ENCODE measurements around the gene REPS1. TPM values are rescaled to one million over a fixed set of nuclear protein-coding genes. Genes with fewer than 3 reads are reported as not detected.

The REPS1 gene
- 30.4 TPM for total RNA-seq

DNA sequence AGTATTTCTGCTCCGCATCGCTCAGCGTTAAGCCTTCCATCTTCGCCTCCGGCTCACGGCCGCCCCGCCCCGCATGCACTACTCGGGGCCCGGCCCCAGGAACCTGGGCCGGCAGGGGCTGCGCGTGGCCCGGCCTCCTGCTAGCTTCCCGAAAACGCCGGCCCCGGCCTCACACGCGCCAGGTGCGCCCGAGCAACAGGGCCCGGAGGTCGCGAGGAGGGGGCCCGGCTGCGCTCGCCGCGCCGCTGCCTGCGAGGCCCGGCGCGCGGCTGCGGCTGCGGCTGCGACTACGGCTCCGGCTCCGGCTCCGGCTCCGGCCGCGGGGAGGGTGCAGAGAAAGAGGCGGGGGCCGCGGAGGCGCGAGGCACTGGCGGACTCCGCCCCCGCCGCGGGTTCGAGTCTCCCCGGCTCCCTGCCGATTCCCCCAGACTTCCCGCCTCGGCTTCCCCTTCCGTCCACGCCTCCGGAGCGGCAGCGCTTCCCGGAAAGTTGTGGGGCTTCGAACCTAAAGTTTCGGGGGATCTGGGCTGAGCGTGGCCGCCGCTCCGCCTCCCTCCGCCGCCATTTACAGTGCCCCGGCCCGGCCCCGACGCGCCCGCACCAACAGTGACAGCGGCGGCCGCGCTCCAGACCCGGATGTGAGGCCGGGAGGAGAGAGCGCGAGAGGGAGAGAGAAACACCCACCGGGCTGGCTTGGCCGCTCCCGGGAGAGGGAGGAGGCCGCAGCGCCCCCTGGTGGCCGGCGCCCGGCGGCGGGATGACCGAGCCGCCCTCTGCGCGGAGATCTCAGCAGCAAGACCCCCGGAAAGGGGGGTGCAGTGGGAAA, at the start of gene REPS1:
TSS of gene REPS1 (minus strand) at position 611 of the 826 bp plus-strand sequence. CDS start at position 40, 571 bp downstream.
- Histone ChIP-seq H3K36me3 (no peaks in the 10 kb centered on the region), H3K9me3 (no peaks in the 10 kb centered on the region), H3K4me3 (peak within 1 kb of the TSS; percentile 90 to 98), H3K27ac (peak within 1 kb of the TSS; percentile 85 to 91), H3K27me3 (no peaks in the 10 kb centered on the region), H3K4me1 (peaks cover 0 to 18% of the 10 kb centered on the region in 2 donors)
- peak; percentile 51 to 96 for DNase-seq (ENCODE audit: low spot score in 2 of 2)
- TF ChIP-seq, protein P1, sequence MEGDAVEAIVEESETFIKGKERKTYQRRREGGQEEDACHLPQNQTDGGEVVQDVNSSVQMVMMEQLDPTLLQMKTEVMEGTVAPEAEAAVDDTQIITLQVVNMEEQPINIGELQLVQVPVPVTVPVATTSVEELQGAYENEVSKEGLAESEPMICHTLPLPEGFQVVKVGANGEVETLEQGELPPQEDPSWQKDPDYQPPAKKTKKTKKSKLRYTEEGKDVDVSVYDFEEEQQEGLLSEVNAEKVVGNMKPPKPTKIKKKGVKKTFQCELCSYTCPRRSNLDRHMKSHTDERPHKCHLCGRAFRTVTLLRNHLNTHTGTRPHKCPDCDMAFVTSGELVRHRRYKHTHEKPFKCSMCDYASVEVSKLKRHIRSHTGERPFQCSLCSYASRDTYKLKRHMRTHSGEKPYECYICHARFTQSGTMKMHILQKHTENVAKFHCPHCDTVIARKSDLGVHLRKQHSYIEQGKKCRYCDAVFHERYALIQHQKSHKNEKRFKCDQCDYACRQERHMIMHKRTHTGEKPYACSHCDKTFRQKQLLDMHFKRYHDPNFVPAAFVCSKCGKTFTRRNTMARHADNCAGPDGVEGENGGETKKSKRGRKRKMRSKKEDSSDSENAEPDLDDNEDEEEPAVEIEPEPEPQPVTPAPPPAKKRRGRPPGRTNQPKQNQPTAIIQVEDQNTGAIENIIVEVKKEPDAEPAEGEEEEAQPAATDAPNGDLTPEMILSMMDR (IDR thresholded peaks at IDR 0.05): peak; percentile 92 to 98 (median 98)
- intact Hi-C loops (cut with DNase I): loop anchor here (1.0 to 10.0 kb wide), 6 partner anchors 41 to 377 kb away; partner anchors contain the start of genes CCDC28A and HECA

DNA sequence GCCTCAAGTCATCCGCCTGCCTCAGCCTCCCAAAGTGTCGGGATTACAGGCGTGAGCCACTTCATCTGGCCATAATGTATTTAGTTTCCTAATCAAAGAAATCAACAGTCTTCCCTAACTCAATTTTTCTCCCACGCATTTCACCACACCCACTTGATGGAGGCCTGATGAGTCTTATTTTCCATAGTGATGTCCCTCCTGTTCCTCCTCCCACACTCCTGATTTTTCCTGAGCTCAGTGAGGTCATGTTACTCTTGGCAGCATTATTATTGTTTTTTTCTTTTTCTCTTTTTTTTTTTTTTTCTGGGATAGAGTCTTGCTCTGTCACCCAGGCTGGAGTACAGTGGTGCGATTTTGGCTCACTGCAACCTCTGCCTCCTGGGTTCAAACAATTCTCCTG, 49.4 kb upstream of the REPS1 start:
- peaks cover 0 to 10% of the 10 kb centered on the region in 2 donors for H3K36me3 ChIP-seq
- TF ChIP-seq, protein P1 (IDR thresholded peaks at IDR 0.05): no peak
- intact Hi-C loops (cut with DNase I): loop anchor here (10.0 kb wide), 1 partner anchor 327 kb away; no protein-coding TSS in a partner anchor
- H3K9me3 ChIP-seq: no peaks in the 10 kb centered on the region
- no peak overlapping the region for H3K27ac ChIP-seq
- no peaks in the 10 kb centered on the region for H3K4me1 ChIP-seq
- no peak overlapping the region for H3K4me3 ChIP-seq
- no peaks in the 10 kb centered on the region for H3K27me3 ChIP-seq
- DNase-seq (ENCODE audit: low spot score in 2 of 2): no peak

GRCh38 chr6:139030228-139030963, 42.3 kb upstream of the REPS1 start:
- H3K36me3 ChIP-seq: peaks cover 0 to 4% of the 10 kb centered on the region in 2 donors
- intact Hi-C loops (cut with DNase I): loop anchor here (10.0 kb wide), 1 partner anchor 334 kb away; no protein-coding TSS in a partner anchor
- TF ChIP-seq, protein P1 (IDR thresholded peaks at IDR 0.05): no peak
- DNase-seq (ENCODE audit: low spot score in 2 of 2): no peak
- H3K27ac ChIP-seq: peak overlapping the region; percentile 72 to 91
- H3K4me1 ChIP-seq: peaks cover 5 to 7% of the 10 kb centered on the region in 2 donors
- no peaks in the 10 kb centered on the region for H3K9me3 ChIP-seq
- no peaks in the 10 kb centered on the region for H3K27me3 ChIP-seq
- H3K4me3 ChIP-seq: peak overlapping the region; percentile 72 to 90

DNA sequence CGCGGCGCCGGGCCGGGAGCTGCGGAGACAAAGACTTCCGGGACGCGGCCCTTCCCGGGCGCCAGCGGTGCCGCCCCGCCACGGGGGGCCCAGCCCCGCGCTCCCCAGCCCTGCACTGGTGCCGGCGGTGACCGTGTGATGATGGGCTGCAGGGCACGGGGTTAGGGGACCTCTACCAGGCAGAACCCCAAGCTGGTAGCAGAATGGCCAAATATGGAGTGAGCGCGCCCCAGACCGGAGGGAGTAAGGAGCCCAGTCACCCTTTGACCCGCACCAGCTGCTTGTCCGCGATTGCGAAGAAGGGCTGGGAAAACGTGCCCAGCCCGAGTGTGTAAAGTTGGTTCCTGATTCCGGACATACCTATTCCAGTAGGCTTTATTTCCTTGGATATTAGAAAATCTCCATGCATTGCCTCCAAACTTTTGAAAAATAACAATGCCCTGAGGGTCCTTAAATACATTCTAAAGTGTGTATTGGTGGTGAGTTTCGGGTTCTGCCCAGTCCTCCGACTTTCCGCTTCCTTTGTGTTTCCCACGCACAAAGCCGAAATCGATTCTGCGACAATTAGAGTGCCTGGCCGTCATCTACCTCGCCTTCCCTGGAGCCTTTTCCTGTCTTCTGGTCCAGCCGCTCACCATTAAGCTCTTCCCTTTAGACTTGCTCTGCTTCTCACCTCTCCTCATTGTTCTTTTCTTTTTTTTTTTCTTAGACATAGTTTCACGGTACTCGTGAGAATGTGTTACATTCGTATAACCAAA, 41.6 kb upstream of the REPS1 start:
- peaks cover 5 to 7% of the 10 kb centered on the region in 2 donors for H3K4me1 ChIP-seq
- intact Hi-C loops (cut with DNase I): loop anchor here (1.0 to 10.0 kb wide), 4 partner anchors 41 to 335 kb away; partner anchors contain the start of genes HECA and REPS1
- no peaks in the 10 kb centered on the region for H3K9me3 ChIP-seq
- peak in 1 of 2 donors; percentile 80 for DNase-seq (ENCODE audit: low spot score in 2 of 2)
- H3K36me3 ChIP-seq: peaks cover 0 to 4% of the 10 kb centered on the region in 2 donors
- peak overlapping the region; percentile 72 to 90 for H3K4me3 ChIP-seq
- TF ChIP-seq, protein P1 (IDR thresholded peaks at IDR 0.05): no peak
- H3K27me3 ChIP-seq: no peaks in the 10 kb centered on the region
- H3K27ac ChIP-seq: peak overlapping the region; percentile 72 to 91
